ENCODE results near the gene DRC1.

DRC1 gene

DNA sequence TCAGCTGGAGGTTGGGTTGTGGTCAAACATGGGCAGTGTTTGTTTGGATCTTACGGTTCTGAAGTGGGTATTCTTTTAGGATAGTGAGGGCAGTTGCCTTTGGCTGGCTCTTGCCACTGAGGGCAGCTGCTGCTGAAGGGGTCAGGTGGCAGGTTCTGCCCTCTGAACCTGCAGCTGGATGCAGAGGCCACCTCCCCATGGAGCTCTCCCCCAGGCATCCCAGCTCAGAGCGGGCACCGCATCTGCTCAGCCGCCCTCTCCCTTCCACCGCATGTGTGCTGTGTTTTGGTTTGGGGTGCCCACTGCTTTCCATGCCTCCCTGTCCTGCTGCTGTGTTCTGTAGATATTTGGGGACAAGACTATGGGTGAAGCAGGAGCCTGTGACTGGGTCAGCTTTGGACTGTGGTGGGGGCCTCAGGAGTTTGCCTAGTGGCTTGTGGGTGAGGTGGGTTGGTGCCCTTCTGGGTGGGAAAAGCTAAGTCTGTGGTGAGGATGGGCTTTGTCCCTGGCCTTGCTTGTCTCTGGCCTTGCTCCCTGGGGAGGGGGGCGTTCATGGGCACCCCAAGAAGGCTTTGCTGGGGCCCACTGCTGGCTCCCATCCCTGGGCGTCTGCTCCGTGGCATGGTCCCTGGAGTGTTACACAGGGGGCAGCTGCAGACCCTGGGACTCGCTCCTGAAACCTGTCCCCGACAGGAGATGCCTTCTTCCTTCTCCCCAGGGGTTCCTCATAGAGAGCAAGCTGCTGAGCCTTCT, 47.7 kb downstream of the DRC1 start:
- DNase-seq: no peak

DNA sequence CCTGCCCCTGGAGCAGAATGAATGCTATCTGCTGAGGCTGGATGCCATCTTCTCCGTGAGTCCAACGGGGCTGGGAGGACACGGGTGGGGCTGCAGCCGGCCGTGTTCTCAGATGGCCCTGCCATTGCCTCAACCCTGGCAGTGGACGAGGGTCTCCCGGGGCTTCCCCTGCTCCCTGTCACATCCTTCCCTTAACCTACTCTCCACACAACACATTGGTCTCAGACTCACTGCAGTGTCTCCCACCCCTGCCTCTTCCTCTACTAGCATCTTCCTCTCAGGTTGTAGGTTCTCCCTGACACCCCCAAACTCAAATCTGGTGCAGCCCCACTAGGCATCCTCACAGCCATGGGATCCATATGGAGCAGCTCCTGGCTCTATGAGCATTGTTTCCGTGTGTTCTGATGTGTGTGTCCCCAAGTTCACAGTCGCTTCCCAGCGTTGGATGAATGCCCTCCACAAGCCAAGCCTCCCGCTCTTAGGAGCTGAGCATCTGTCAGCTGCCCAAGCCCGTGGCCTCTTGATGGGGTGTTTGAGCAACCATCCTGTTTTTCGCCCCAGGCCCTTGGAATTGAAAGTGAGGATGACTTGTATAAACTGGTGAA, 48.4 kb downstream of the DRC1 start:
- no peak for DNase-seq

DNA sequence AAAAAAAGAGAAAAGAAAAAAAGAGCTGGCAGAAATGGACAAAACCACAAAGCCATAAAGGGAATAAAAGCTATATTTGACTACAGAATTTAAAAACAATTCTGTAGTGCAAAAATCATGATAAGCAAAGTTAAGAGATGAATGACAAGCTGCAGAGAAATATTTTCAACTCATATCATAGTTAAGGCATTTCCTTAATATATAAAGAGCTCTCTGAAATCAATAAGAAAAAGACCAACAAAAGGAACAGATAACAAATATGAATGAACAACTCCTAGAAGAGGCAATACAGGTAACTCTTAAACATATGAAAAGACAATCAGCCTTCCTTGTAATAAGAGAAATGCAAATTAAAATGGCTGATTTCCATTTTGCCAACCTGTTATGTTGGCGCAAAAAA, 50.0 kb downstream of the DRC1 start:
- no peak for DNase-seq

DNA sequence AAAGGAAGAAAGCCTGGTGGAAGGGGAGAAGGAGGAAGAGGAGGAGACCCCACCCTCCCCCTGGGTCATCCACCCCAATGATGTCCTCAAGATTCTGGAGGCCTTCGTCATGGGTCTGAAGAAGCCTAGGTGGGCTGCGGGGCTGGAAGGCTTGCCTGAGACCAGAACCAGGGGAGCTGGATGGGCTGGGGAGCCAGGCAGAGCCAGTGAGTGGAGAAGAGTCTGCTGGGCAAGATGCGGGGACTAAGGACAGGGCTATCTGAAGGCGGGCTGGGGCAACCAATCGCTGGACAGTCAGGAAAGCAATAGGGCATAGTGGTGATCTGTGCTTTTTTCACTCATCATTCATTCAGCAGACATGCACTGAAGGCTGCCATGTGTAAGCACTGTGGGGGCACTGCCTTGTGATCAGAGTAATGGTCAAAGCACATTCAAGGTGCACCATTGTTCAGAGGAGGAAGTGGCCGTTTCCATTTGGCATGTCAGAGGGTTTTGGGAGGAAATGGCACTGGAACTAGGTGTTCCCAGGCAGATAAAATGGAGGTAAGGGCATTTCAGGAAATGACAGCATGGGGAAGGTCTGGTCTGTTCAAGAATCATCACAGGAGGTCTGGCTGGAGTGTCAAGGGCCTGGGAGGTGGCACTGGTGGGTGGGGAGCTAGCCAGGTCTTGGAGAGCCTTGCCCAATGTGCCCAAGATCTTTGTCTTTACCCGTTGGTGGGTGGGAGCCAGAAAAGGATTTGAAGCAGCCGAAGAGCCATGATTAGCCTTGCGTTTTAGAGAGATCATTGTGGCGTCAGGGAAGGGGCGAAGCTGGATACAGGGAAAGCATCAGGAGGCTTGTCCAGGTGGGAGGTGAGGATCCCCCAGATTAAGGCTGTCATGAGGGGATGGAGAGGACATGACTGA, 52.0 kb downstream of the DRC1 start:
- DNase-seq: no peak

DNA sequence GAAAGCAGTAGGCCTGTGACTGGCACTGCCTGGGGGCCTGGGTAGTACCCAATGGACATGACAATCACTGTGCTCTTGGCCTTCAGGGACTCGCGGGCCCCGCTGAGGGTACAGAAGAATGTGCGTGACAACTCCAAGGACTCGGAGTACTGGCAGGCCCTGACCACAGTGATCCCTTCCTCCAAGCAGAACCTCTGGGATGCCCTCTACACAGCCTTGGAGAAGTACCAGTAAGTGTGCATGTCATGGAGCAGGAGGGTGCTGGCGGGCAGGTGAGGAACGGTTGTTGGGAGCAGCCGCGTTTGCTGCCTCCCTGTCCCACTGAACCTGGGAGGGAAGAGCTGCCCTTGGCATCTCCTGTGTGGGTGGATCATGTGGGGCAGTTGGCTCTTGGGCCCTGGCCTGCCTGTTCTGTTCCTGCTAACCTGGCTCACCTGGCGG, 52.9 kb downstream of the DRC1 start:
- DNase-seq: no peak

DNA sequence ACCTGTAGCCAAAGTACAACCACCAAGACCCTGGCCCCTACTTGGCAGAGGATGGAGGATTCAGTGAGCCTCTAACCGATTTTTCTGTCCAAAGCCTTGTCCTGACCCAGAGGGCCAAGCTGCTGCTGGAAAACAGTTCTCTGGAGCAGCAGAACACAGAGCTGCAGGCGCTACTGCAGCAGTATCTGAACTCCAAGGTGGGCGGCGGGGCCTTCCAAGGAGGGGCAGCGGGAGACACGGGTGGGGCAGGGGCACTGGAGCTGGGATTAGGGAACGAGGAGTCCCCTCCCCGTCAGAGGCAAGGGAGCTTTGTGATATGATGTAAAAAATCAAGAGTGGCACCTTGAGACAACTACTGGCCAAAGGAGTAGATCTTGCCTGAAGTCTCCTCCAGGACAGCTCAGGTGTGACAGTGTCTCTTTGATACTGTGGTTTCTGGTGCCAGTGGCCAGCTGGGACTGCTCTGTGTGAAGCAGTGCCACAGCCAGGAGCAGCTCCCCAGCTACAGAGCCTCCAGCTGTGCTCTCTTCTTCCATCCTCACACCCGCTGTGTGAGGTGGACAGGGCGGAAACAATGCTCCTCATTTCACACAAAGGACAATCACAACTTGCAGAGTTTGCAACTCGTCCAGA, 53.4 kb downstream of the DRC1 start:
- no peak for DNase-seq

DNA sequence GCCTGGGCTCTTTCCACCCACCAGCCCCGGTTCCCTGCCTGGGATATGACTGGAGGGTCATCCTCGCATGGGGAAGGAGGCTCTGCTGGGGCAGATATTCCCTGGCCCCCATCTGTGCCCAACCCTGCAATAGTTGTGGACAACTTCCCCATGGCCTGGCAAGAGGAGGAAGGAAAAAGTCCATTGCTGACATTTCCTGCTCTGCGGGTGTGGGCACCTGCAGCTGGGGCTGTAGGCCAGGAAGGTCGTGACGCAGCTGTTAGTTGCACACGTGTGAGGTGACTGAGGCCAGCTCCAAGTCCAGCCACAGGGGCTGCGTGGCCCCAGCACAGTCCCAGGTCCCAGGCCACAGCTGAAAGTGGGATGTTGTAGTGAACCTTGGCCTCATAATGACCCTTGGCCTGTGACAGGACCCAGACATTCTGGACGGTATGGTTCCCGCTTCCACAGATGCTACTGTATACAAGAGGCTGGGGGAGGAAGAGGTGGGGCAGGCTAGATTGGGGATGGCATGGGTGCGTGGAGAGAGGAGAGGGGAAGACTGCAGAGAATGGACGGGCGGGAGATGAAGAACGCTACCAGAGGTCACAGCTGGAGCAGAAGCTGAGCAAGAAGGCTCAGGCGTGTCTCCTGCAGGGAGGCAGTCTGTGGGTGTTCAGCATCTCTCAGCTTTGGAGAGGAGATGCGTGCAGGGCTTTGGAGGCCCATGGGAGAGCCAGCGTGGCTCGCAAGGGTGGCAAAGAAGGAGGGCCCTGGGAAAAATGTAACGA, 54.1 kb downstream of the DRC1 start:
- DNase-seq: no peak

DNA sequence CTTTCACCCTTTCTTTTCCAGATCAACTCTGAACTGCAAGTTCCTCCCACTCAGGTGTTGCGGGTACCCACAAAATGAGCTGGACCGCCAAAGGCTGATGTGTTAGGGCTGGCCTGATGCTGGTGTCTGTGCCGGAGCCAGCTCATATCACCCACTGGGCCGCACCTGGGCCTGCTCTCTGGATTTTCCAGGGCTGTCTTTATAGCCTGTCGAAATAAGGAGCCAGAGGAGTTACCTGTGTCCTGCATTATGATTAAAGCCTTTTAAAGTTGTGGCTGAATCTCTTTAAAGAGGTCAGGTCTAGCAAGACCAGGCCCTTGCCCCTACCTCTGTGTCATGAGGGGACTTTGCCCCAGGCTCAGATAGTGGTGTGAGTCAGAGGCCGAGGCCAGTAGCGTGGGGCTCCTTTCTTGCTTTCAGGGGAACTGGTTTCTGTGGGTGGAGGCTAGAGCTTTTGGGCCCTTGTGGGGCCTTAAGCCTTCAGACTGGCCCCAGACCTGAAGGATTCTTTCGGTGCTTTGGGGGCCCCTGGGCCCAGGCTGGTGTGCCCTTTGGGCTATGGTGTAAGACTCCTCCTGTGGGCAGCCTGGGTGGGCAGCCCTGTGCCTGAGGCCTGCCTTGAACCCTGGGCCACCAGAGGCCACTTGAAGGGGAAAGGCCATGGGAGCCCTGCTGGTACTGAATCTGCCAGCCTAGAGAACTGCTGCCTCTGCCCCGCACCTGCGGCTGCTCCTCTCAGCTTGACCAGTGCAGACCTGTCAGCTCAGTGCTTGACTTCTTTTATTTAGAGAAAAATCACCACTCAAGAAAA, 54.9 kb downstream of the DRC1 start:
- no peak for DNase-seq

DNA sequence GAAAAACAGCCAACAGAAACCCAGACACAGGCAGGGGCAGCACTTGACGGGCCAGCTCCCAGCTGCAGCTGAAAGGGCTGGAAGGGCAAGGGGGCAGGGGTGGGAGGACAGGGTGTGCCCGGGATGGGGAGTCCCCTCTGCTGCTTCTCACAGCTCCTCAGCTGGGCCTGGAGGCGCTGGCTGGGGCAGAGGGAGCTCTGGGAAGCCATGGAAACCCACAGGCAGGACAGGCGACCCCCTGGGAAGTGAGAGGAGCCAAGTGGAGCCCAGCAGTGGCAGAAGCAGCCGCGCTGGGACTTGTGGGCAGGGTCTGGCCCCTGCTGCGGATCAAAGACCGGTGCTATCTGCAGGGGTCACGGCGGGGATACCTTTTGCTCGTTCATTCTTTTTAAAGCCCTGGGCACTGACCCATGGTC, 55.5 kb downstream of the DRC1 start:
- DNase-seq: no peak

DNA sequence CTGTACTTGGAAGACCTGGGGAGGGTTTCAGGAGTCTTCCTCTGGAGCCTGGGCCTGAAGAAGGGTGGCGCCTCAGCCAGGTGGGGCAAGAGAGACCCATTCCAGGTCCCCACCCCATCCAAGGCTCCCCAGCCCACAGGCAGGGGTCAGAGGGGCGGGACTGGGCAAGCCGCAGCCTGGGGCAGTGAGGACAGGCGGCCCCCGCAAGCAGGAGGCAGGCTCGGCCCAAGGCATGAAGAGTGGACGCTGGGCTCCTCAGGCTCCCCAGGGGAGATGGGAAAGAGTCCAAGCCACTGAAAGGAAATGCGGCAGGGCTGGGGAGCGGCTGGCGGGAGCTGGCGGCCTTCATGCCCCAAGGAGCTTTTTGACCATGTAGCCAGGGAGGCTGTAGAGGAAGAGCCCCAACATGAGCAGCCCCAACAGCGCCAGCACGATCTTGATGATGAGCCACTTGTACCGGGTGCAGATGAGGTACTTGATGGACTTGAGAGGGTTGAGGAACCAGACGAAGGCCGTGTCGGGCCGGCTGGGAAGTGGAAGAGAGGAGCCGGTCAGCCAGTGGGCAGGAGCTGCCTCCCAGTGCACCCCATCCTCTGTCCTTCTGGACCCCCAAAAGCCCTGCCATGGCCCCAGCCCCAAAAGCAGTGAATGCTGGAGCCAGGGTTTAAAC, 56.1 kb downstream of the DRC1 start:
- DNase-seq: no peak

DNA sequence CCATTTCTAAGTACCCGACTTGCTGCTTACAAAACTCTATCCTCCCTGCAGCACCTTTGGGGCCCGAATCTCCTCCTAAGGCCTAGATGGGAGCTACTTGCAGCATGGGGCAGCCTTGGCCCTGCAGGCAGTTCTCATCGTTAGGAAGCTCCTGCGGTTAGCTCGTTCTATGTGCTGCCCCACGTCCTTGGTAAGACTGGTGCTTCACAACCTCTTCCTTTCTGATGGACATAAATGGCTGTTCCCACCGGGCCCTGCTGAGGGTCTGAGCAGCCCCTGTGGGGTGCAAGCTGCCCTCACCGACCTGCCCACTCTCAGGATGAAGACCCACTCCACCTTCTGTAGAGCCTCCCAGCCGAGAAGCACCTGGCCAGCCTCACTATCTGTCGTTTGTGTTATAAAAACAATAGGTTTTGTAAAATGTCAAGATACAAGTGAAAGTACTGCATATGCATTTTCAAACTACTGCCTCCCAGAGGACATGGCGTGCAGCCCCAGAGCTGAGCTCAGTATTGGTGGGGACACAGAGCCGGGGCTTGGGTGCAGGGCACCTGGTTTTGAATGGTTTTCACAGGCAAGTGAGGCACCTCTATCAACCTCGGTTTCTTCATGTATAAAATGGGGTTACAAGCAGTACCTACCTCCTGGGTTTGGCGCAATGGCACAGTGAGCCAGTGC, 56.8 kb downstream of the DRC1 start:
- no peak for DNase-seq

DNA sequence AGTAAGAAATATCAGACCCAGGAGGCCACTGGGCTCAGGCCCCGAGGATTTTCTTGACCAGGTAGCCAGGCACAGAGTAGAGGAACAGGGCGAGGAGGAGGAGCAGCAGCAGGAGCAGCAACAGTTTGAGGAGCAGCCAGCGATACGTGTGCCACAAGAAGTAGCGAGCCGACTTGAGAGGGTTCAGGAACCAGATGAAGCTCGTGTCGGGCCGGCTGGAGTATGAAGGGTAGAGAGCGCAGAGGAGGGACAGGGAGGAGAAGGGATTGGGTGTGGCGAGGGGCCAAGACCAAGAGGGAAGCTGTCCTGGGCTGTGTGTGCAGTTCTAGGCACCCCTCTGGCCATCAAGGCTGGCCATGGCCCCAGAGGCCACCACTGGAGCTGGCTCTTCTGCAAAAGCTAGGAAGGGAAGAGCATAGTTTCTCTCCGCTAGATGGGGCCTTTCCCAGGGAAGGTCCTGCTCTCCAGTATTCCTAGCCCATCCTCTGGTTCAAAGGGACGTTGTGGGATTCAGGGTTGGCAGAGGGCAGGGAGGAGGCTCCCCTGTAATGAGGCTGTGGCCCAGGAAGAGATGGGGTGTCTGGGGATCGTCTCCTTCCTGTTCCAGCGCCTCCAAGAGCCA, 58.4 kb downstream of the DRC1 start:
- no peak for DNase-seq

DNA sequence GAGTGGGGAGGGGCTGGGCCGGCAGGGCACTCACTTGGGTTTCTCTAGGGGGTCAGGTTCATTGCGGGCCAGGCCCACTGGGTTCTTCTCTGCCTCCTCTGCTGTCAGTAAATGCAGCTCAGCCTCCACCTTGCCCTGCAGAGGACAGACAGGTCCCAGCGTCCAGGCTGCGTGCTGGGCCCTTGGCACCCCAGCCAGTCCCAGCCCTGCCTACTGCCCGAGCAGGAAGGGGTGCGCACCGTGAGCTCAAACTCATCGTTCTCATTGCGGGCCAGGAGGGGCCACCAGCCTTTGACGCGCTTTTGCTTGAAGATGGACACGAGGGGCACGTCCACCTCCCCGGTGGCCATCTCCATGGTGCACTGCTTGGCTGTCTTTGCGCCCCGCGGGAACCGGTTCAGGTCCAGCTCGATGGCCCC, 58.9 kb downstream of the DRC1 start:
- no peak for DNase-seq

DNA sequence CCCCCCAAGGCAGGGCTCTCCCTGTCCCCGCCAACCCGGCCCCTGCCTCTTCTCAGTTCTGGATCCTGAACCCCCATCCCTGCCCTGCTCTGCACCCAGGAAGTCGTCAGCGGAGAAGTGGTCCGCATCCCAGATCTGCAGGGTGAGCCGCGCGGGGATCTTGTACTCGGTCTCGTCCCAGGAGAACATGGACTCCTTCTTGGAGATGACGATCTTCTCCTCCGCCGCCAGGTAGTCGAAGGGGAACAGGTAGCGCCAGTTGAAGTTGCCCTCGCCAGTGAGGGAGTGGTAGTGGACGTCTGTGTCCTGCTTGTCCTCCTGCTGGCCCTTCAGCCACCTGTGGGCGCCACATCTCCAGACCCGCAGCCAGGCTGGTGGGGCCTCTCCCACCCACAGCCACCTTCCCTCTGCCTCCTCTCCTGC, 59.9 kb downstream of the DRC1 start:
- DNase-seq: no peak

DNA sequence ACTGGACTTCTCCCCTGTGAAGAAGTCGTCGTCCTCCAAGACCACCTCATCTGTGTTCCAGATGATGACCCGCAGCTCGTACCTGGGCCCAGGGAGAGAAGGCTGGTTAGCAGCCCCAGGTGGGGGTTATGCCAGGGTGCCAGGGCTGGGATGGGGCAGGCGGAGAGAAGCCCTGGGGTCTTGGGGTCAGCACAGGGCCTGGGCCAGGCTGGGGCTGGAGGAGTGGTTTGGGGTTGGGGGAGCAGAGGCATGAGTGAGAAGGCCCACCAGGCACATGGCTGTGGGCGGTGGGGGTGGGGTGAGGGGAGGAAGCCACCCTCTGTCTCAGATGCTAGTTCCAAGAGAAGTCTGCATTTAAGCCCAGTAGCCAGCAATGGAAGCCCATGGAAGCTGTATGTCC, 60.4 kb downstream of the DRC1 start:
- DNase-seq: no peak

DNA sequence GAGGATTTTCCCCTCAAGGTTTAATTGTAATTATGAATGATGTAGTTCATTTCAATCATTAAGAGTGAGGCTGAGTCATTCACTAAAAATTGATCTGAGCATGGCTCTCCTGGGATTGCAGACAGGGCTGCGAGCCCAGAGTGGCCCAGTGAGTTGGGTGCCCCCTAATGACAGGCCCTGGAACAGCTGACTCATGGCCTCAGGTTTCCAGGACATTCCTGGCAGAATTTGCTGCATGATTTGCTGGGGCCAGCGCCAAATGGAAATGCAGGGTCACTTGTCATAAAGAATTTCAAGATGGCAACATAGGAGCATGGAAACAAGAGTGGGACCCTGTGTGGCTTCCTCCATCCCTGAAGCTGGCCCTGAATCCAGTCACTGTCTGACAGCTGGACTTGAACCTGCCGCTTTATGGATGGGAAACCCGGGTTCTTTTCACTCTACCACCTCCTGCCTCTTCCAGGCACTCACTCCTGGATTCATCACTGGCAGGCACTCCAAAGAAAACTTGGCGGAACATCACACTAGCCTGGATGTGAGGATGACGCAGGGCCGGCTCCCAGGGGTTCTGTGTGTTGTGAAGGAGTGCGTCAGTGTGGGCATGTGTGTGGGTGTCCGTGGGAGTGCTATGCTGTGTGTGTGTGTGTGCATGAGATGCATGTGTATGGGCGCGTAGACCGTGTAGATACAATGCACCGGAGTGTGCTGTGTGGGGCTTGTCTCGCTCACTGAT, 61.0 kb downstream of the DRC1 start:
- DNase-seq: no peak

DNA sequence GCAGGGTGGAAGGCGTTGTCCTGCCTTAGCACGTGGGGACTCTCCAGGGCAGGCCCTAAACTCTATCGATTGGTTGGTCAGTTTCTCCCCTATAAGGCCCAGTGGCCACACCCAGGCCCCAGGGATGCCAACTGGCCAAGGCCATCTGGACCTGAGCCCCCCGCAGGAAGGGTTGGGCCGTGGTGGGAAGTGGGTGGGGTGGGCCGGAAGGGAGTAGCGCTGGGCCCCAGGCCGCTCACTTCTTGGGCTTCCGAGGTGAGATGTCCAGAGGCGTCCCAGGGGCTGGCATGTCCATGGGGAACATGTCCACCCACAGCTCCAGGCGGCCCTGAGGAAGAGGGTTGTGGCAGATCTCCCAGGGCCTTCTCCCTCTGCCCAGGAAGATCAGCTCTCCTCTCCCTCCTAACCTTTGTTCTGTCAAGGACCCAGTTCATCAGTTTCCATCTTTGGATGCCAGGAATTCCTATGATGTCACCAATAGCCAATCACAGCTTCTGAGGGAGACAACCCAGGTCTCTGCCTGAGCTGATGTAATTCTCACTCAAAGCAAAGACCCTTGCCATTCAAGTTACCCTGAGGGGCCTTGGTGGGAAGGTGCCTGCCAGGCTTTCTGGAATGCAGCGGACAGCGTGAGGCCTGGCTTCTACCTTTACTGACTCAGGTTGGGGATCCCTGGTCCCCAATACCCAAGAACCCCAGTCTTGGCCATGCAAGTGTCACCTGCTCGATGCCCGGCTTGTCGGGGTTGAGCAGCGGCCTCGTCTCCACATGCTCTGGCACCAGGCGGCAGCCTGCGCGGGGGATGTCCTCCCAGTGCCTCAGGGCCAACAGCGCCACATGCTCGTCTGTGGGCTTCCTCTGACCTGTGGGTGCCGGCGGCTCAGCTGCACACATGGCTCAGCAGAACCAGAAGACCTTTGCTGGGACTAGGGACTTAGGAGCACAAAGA, 61.8 kb downstream of the DRC1 start:
- no peak for DNase-seq

Measured in 8988T (cell line).